Measurements from ENCODE around the gene SUGP1. TPM values are rescaled to one million over a fixed set of nuclear protein-coding genes. Genes with fewer than 3 reads are reported as not detected.

SUGP1 gene
- total and polyA plus RNA-seq, 2 of the 13 experiments (the other 11 are each of a cell fraction or from before 2014, with no cell fraction given) = 21.6 to 25.9 TPM

GRCh38 chr19:19366434-19367396 is 46.4 kb upstream of the SUGP1 start (continued):
- TF ChIP-seq ZNF496 (CRISPR knock-in tag; IDR thresholded peaks at IDR 0.05; ENCODE audit: insufficient replicate concordance) (no peak), DNMT1 (CRISPR knock-in tag; IDR thresholded peaks at IDR 0.05) (no peak), GLMP (CRISPR knock-in tag; IDR thresholded peaks at IDR 0.05; ENCODE audit: borderline replicate concordance) (no peak), HNF4G (IDR thresholded peaks at IDR 0.05; ENCODE audit: borderline replicate concordance, low read depth, low read length) (no peak), HNF4G (CRISPR knock-in tag; IDR thresholded peaks at IDR 0.05; ENCODE audit: borderline replicate concordance, low read depth) (no peak), TIGD3 (CRISPR knock-in tag; IDR thresholded peaks at IDR 0.05; ENCODE audit: borderline replicate concordance) (no peak), PHF20 (CRISPR knock-in tag; IDR thresholded peaks at IDR 0.05) (peak; percentile 91), ZBTB14 (CRISPR knock-in tag; IDR thresholded peaks at IDR 0.05) (no peak), ZSCAN20 (CRISPR knock-in tag; IDR thresholded peaks at IDR 0.05; ENCODE audit: borderline replicate concordance) (no peak), HNF1A (IDR thresholded peaks at IDR 0.05; ENCODE audit: low read depth) (no peak), HNF1A (CRISPR knock-in tag; IDR thresholded peaks at IDR 0.05; ENCODE audit: borderline replicate concordance) (peak; percentile 40; the same call in 1 of the 2 replicates), ZNF577 (CRISPR knock-in tag; IDR thresholded peaks at IDR 0.05; ENCODE audit: borderline replicate concordance, low read depth) (no peak), ADNP (CRISPR knock-in tag; IDR thresholded peaks at IDR 0.05) (peak; percentile 76), THAP7 (CRISPR knock-in tag; IDR thresholded peaks at IDR 0.05) (peak; percentile 48; the same call in 1 of the 2 replicates), CBFB (CRISPR knock-in tag; IDR thresholded peaks at IDR 0.05) (no peak; the same call in 1 of the 2 replicates), ZNF331 (CRISPR knock-in tag; IDR thresholded peaks at IDR 0.05) (peak; percentile 83; the same call in 1 of the 2 replicates), ZNF17 (CRISPR knock-in tag; IDR thresholded peaks at IDR 0.05) (no peak), RBFOX2 (IDR thresholded peaks at IDR 0.05; ENCODE audit: low read depth, low read length) (no peak), SAFB2 (CRISPR knock-in tag; IDR thresholded peaks at IDR 0.05; ENCODE audit: borderline replicate concordance, low read depth) (no peak)
